Kidney epithelial cell (primary cell): Measurements from ENCODE around the gene EIF4E3. TPM values are rescaled to one million over a fixed set of nuclear protein-coding genes. Genes with fewer than 3 reads are reported as not detected.
A peak's percentile ranks its signal among the peaks of the same experiment; 100 is the strongest.

Source experiments
- DNase-seq: peaks from one replicate; pipeline ENCODE4 v3.0.0-alpha.2; 2010; ENCODE audit warnings: low read depth
- H3K27me3 ChIP-seq: 2 replicates; pipeline ENCODE4 v1.6.0; 2011; ENCODE audit warnings: low read length; ENCODE audit not compliant: control insufficient read depth, insufficient read depth
- H3K36me3 ChIP-seq: 2 replicates; pipeline ENCODE4 v1.5.1; 2011; ENCODE audit warnings: low read length; ENCODE audit not compliant: control insufficient read depth, insufficient read depth
- H3K4me3 ChIP-seq: 2 replicates; pipeline ENCODE4 v1.5.1; 2011; ENCODE audit warnings: low read depth, mild to moderate bottlenecking, control low read depth, low read length
- total RNA-seq: library from RNA; depleted of rRNA; stranded (reverse); fragments of >200 nt; gene quantifications from 2 replicates; pipeline ENCODE4 v1.2.3, GENCODE V29; 2015
- TF ChIP-seq, protein P1 (sequence below): IDR thresholded peaks from 2 replicates; pipeline ENCODE4 v1.5.1; 2011; ENCODE audit warnings: mild to moderate bottlenecking, moderate library complexity, low read length, control low read depth, inconsistent platforms; ENCODE audit not compliant: insufficient read depth, poor library complexity, severe bottlenecking

EIF4E3 gene
- total RNA-seq, 1 donor from 2014 or later, result 8.7 TPM

DNA sequence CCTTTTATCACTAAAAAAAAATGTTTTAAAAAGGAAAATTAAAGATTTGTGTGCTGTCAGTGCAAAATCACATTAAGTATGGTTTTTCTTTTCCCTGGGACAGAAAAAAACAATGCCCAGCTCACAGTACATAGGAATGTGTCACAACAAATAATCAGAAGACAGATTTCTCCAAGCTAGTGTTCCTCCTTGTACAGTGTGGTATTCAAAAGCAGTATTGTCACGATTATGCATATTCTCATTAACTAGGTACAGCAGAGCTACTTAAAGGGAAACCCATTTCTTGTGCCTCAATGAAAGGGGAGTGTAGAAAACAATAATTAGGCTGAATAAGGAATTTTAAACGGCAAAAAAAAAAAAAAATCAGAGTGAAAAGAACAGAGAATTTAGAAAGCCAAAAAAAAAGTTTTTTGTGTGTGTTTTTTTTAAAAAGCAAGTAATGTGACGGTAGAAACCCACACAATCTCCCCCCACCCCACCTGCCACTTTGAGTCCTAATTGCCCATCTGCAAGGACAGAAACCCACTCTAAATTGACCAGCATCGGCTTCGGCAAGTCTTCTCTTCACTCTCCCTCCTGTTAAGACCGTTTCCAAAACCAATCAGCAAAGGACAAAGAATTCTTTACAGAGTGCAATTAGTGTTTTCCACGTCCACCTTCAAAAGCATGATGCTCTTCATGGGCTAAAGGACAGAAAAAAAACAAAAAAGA lies 41.0 kb downstream of the EIF4E3 start:
- TF ChIP-seq, protein P1, sequence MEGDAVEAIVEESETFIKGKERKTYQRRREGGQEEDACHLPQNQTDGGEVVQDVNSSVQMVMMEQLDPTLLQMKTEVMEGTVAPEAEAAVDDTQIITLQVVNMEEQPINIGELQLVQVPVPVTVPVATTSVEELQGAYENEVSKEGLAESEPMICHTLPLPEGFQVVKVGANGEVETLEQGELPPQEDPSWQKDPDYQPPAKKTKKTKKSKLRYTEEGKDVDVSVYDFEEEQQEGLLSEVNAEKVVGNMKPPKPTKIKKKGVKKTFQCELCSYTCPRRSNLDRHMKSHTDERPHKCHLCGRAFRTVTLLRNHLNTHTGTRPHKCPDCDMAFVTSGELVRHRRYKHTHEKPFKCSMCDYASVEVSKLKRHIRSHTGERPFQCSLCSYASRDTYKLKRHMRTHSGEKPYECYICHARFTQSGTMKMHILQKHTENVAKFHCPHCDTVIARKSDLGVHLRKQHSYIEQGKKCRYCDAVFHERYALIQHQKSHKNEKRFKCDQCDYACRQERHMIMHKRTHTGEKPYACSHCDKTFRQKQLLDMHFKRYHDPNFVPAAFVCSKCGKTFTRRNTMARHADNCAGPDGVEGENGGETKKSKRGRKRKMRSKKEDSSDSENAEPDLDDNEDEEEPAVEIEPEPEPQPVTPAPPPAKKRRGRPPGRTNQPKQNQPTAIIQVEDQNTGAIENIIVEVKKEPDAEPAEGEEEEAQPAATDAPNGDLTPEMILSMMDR, result no peak
- no peaks in the 10 kb centered on the region for H3K36me3 ChIP-seq
- H3K27me3 ChIP-seq, result no peaks in the 10 kb centered on the region
- no peak for DNase-seq
- H3K4me3 ChIP-seq, result no peak overlapping the region

DNA sequence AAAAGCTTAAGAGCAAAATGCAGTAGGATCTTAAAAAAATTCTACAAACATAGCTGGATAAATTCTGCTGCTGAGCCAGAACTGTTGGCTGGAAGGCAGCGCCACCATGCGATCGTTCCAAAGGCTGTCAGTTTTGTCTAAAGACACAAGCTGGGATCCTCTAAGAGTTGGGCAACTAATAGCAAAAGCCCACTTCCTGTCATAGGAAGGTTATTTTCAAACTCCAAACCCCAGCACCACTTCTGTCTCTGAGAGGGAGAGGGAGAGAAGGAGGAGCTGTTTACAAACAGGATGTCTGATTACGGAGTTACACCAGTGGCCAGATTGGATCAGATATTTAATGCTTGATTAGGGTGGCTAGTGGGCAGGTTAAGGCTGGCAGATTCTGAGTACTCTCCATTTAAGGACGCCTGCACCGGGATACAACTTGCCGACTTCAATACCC lies 44.0 kb downstream of the EIF4E3 start:
- Histone ChIP-seq H3K27me3 (no peaks in the 10 kb centered on the region), H3K36me3 (no peaks in the 10 kb centered on the region), H3K4me3 (no peak overlapping the region)
- no peak for DNase-seq
- TF ChIP-seq, protein P1, result peak; percentile 80

DNA sequence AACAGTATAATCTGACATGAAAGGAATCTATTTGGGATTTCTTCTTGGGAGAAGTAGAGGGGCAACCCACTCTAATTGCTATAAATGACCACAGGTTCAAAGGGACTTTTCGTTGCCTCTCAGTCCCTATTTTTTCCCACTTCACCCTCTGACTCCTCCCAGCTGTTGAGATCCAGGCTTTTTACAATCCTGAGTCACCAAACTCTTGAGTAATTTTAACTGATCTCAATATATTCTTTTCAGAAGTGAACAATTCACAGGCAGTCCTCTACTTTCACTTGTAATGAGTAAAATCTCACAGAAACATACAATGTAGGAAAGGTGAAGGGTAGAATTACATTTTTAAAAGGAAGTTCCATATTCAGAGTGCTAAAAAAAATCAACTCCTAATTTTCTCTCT lies 44.6 kb downstream of the EIF4E3 start:
- no peak overlapping the region for H3K4me3 ChIP-seq
- DNase-seq, result no peak
- TF ChIP-seq, protein P1, result no peak
- no peaks in the 10 kb centered on the region for H3K27me3 ChIP-seq
- H3K36me3 ChIP-seq, result no peaks in the 10 kb centered on the region

DNA sequence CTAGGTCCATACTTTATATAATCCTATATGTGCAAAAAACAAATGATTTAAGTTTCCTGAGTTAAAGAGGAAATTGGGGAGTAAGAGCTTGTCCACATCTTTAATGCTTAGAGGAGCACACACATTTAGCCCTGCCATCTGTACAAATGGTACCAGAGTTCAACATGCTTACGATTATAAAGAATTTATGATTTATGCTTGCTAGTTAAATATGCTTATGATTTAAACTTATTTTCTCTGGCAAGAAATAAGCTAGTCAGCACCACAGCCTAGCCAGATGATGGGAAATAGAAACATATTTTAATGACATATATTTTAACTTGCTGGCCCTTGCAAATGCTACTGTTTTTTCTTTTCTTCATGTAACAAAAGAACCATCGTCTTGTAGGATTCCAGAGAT lies 48.3 kb downstream of the EIF4E3 start:
- TF ChIP-seq, protein P1, result no peak
- no peak overlapping the region for H3K4me3 ChIP-seq
- no peaks in the 10 kb centered on the region for H3K27me3 ChIP-seq
- no peaks in the 10 kb centered on the region for H3K36me3 ChIP-seq
- DNase-seq, result no peak

DNA sequence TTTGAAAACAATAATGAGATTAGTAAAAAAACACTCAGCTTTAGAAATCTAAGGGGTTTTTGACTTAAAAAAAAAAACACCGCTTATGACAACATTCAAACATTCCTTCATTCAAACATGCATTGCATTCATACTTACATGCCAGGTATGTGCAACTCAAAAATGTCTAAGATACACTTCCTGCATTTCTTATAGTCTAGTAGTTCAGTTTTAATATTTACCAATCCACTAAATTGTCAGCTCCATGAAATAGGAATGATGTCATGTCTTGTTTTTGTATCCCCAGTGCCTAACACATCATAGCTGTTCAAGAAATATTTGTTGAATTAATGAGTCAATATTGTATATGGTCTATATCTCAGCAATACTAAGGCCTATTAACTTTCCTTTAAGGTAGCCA lies 51.7 kb downstream of the EIF4E3 start:
- no peak for DNase-seq
- H3K4me3 ChIP-seq, result no peak overlapping the region
- no peaks in the 10 kb centered on the region for H3K27me3 ChIP-seq
- TF ChIP-seq, protein P1, result no peak
- no peaks in the 10 kb centered on the region for H3K36me3 ChIP-seq

DNA sequence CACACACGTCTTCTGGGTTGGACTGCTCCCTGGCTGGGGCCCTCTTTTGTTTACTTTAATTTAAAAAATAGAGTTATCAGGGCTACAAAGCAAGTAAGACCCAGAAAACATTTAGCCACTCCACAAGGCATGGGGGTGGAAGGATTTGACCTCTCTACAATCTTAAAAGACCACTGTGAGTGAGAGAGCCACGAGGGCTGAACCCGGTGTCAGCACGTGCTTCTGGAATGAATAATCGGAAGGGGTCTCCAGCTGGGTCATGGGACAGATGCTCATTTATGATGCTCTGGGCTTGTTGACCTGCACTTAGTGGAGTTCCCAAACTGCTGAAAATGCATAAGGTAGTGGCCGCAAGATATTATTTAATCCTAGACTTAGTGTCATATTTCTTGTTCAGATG lies 52.4 kb downstream of the EIF4E3 start:
- H3K27me3 ChIP-seq, result no peaks in the 10 kb centered on the region
- no peak overlapping the region for H3K4me3 ChIP-seq
- no peak for DNase-seq
- TF ChIP-seq, protein P1, result no peak
- H3K36me3 ChIP-seq, result no peaks in the 10 kb centered on the region
